AG20443 (cell line): ENCODE data around the gene GNB1L.

Experiments used
- DNase-seq: peaks from one replicate; pipeline ENCODE4 v3.0.0; 2012; ENCODE audit warnings: low spot score, mixed read lengths

The GNB1L gene

DNA sequence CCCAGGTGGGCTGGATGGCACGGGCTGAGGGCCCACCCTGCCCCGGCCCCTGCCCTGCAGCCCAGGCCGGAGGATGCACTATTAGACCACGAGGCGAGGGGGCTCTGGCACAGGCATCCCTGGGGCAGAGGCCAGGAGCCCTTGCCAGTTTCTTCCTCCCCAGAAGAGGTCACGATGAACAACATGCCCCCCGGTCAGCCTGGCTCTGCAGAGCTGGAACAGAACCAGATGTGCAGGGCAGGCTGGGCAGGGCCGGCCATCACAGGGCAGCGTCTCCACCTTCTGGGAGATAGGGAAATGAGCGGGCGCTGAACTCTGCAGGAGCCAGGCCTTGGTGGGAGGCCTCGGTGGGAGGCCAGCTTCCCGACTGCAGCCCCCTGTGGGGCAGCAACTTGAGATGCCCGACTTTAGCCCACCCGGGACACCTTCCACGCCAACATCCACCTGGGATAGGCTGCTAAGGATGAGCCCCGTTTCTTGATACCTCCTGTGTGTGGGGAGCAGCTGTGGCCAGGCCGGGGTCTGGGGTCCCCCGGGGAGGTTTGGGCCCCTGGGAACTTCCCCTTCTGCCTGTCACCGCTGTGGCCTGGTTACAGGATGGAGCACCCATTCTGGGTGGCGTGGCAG, 21.8 kb upstream of the GNB1L start:
- no peak for DNase-seq

DNA sequence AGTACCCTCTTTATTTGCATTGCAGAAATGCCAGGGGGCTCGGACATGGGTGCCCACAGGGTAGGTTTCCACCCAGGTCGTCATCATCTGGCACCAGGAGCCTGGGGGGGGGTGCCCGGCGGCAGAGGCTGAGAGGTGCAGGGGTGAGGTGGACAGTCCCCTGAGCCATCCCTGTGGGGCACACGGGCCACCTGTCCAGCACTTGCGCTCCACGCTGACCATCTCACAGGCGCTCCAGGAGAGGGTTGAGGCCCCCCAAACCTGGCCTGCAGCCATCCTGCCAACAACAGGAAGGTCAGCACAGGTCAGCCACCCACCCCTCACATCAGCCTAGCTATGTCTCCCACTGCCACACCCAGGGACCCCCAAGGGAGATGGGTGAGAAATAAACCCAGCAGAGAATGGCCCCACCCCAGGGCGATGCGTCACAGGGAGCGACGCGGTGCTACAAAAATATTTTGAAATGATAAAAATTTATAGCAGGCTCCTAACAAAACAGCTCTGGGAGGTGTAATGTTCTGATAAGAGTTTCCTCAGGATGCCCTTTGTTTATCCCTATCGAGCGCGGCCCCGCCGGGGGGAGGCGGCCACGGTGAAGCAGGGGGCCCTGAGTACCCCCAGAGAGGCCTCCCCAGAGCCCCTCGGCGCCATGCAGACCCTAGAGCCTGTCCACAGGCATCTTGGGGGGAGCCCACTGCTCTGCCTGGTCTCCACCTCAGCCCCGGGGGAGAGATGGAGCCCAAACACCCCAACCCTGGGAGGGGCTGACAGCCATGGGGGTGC, 21.0 kb upstream of the GNB1L start:
- DNase-seq, result no peak

DNA sequence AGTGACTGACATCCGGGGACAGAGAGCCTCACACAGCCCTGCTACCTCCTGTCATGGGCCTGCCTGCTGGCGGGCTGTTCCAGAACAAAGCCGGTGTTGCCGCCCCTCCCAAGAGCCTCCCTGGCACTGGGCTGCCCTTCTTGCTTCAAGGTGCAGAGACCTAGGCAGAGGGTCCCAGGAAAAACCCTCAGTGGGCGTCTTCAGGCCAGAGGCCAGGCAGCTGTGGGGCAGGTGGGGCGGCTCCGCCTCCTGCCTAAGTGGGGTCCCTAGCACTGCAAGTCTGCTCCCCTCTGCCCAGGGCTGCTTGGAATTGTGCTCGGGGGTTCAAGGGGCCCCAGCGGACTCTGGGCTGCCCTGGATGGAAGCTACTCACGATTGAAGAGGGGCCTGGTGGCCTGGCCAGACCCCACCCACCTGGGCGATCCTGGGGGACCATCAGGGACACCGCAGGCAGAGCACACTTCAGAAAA, 20.4 kb upstream of the GNB1L start:
- DNase-seq, result no peak

DNA sequence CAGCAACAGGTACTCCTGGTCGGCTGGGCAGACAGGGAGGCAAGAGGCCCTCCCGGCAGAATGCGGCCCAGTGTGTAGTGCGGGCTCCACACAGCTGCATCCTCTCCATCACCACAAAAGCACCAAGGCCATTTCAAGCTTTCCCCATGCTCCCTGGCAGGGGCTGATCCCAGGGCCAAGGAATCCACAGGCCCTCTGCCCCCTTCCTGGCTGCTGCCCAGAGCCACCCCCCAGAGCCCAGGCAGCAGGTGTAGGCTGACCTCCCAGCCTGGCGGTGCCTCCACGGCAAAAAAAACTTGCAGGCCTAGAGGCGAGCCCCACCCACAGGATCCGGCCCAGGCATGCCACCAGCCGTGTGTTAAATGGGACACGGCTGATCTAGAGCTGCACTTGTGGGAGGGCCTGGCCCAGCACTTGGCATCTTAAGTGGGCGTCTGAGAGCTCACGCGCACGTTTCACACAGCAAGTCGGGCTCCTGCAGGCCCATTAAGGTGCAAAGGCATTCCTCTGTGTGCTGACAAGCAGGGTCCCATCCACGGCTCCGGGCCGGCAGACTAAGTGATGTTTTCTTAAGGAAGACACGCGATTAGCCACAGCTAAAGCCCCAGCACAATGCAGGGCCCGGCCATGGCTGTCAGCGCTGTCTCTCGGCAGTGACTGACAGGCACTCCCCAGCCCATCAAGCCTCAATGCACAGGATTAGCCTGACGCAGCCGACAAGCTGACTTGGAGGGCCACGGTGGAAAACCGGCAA, 19.8 kb upstream of the GNB1L start:
- no peak for DNase-seq

DNA sequence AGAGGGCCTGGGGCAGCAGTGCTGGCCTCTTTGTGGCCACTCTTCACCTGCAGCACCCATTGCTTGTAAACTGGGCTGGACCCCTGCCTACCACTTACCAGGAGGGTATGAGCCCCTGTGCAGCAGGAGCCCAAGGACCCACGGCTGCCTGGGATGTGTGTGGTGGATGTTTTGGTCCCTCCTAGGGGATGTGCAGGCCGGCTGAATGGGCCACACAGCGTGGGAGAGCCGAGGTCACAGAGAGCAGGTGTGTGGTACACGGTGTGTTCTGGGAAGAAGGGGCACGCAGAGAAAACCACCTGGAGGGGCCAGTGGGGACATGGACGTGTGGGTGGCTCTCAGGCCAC, 19.3 kb upstream of the GNB1L start:
- no peak for DNase-seq

DNA sequence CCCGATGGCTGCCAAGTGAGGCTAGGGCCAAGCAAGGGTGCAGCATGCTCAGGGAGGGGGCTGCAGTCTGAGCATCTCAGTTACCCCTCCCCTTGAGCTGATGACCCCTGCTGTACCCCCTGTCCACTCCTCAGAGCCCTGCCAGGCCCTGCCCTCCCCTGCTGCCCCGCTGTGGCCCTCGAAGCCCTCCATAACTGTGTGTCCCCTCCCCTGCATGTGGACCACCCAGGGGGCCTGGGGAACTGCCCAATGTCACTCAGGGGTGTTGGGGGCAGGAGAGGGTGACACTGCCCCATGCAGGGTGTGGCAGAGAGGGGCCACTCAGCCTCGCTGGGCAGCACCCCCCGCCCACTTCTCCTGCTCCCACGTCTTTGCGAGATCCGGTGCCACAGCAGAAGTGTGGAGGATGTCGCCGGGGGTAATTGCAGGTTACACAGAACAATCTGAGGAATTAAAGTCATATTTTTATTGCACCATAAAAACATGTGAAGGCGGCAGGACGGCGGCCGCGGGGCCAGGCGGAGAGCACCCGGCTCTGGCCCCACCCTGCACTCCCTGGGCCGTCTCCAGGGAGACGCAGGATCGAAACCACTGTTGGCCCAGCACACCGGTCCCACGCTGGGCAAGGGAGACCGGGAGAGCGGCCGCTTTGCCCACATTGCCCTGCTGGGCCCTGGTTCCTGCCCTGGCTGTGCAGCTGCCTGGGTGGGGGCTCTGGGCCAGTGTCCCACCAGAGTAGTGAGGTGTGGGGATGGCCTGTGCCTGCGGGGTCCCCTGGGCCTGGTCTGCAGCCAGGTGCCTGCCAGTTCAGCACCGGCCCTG, 18.7 kb upstream of the GNB1L start:
- DNase-seq, result no peak

DNA sequence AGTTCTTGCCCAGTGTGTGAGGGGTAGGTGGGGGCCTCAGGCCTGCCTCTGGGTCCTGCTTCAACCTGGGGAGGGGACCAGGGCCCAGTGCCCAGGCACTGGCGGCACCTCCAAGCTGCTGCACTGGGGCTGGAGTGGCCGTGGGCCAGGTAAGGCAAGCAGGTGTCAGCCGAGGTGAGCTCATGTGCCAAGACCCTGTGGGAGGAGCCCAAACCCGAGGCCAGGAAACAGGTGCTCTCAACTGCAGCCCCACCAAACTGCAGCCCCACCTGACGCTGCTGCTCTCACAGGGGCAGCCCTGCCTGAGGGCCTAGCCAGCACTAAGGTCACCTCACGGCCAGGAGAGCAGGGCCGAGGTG, 18.1 kb upstream of the GNB1L start:
- no peak for DNase-seq

DNA sequence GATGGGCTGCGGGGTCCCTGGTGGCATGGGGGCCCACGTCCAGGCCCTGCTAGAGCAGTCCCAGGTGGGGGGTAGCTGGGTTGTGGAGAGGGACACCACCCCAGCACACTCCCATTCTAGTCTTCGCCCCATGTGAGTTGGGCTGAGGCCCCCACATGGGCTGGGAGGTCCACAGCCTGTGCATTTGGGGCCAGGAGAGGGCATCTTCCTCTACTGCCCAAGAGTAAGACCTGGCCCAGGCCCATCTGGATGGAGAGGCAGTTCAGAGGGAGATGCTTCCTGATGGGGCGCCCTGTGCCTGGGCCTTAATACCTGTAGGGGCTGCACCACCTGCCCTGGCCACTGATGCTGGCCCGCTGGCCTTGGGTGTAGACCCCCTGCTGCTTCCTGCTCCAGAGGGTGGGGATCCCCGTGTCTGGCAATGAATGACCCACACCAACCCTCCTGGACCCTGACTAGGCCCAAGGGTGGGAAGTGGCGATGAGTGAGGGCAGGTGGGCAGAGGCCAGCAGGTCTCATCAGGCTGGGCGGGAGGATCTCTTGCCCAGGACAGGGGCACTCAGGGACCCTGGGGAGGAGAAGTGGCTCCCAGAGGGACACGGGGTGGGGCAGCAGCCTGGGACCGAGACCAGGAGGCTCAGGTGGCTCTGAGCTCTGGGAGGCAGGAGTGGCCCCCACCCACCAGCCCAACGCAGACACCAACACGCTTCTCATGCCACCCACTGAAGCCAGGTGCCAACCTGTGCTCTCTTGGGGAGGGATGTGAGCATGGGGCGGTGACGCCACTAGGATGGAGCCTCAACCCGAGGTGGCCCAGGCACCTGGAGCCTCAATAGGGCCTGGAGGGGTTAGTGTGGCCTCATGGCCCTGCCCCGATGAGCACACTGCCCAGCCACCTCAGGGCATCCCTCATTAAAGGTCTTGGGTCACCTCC, 17.4 kb upstream of the GNB1L start:
- DNase-seq, result no peak

DNA sequence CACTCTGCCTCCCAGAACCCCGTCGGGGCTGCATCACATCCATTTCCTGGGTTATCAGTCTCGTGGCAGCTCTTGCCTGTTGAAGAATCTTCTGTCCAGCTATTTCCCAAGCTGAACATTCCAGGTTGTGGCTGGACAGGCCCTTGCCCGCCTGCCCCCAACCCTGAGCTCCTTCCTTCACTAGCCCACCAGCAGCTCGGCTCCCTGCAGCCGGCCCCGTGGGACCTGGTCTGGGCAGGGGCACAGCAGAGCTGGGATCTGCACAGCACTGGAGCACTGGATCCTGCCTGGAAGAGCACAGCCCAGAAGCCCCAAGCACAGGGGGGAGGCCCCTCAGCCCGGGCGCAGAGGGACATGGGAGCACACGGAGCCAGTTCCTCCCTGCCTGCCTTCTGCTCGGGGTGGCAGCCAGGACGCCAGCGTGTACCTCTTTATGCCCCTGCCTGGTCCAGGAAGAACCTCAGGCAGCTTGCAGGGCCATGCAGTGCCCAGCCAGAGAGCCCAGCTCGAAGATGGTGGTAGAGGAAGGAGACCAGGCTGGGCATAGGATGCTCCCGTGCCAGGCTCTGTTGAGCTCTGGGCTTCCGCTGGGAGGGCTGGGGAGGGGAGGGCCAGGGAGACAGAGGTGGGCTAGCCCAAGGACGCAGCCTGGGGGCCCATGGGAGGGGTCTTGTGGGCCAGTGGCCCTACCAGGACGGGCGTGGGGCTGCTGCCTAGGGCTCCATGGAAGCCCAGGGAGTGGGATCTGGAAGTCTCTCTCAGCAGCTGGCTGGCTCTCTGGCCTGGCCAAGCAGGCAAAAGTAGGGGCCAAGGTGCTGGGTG, 16.6 kb upstream of the GNB1L start:
- DNase-seq, result no peak

DNA sequence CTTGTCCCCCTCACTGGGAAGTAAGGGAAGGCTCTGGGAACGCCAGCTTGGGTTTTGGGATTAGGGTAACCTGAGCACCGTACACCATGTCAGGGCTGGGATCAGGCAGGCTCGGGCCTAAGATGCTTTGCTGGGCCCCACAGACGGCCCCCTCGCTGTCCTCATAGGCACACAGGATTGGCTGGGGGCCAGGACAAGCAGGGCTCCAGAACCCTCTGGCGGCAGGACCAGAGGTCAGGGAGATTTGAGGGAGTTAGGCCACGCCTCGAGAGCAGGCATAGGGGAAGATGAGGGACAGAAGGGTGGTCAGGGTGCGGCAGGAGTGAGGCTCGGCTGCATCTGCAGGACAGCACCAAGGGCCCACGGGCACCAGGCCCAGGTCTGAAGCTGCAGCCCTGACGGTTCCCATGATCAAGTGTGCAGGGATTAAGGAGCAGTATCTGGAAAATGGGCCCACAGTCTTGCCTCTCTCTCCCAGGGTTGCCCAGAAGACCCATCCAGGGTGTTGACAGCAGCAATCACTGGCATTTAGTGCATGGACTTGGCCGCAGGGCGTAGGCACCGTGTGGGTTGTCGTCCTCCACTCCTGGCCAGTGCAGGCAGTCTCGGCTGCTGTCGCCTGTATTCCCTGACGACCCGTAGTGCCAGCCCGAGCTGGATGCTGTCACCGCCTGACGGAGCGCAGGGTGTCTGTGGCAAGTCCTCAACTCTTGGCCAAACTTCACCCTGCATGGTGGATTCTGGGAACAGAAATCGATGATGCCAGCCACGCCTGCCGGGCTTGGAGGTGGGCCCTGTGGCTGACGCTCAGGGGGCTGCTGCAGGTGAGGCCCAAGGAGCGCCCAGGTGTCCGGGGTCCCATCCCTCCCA, 15.7 kb upstream of the GNB1L start:
- DNase-seq, result no peak

DNA sequence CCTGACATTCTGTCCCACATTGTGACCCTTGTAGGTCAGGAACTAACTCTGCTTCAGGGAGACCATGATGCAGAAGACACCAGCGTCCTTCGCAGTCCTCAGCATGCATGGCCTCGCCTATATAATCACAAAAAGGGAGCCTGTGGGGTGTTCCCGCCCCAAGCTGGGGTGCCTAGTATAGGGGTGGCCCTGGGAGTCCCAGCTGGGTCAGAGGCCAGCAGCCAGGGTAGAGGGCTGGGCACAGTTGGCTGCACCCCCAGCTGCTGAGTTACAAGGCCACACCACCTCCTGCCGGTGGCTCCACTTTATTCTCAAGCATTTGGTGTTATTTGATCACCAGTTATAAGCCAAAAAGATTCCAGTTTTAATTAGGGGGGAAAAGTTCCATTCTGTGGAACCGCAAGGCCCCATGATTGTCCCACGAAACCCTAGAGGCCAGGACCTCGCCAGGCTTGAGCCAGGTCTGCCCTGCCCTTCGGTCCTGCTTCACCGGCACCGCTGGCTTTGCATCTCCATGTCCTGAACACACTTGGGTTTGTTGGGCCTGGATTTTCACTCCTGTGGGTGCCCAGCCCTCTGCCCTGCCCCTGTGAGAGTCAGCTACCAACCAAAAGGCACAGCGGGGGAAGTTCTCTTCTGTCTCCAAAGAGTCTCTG, 15.0 kb upstream of the GNB1L start:
- no peak for DNase-seq

DNA sequence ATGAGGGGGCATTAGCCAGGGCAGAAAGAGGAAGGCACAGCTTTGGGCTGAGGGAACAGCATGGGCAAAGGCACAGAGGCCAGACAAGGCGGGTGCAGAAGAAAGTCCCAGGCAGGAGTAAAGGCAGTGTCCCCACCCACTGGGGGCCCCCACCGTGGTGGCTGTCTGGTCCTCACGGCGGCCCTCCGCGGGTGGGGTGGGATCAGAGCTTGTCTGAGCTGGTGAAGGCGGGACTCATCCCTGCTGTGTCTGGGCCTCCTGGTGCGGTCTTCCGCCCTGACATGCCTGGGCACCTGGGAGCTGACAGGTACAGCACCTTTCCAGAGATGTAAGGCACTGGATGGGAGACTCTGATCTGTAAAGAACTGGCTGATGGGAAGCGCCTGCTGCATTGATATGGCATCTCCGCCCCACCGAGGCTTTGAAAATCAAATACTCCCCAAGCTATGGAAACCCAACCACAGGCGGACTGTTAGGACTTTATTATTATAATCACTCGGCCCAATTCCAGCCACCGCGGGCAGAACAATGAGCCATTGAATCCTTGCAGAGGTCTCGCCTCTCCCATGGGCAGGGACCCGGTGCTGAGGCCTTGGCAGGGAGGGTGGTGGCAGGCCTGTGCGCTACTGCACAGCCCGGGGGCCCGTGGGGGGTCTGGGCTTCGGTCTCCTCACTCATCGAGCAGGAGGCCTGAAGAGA, 14.2 kb upstream of the GNB1L start:
- no peak for DNase-seq

DNA sequence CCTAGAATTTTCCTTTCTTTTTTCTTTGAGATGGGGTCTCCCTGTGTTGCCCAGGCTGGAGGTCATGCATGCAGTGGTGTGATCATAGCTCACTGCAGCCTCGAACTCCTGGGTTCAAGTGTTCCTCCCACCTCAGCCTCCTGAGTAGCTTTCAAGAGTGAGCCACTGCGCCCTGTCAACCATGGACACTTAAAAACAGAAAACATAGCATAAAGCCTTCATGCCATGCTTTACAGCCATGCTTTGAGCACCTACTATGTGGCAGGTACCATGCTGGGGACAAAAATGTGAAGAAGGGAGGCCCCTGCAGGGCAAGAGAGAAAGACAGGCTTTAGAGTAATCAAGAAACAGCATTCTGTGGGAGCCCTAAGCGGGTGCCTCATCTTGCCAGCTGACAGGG, 13.7 kb upstream of the GNB1L start:
- no peak for DNase-seq

DNA sequence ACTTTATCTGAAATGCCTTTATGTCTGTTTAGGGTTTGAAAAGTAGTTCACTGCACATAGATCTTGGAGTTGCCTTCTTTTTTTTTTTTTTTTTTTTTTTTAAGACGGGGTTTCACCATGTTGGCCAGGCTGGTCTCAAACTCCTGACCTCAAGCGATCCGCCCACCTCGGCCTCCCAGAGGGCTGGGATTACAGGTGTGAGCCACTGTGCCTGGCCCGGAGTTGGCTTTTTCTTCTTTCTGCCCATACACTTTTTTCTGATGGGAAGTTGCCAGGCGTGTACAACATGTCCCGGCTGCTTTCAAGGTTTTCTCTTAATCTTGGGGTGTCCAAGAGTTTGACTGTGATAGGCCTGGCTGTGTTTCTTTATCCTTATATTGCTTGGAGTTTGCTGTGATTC, 12.9 kb upstream of the GNB1L start:
- no peak for DNase-seq

DNA sequence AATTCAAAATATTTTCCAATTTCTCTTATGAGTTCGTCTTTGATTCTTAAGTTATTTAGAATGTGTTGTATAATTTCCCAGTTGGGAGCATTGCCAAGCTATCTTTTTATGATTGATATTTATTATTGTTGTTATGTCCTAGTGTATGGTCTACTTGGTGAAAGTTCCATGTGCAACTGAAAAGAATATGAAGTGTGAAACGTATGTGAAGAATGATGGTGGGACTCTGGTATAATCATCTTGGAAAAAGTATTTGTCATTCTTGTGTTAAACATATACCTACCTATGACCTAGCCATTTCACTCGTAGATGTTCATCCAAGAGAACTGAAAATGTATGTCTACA, 12.0 kb upstream of the GNB1L start:
- DNase-seq, result no peak

DNA sequence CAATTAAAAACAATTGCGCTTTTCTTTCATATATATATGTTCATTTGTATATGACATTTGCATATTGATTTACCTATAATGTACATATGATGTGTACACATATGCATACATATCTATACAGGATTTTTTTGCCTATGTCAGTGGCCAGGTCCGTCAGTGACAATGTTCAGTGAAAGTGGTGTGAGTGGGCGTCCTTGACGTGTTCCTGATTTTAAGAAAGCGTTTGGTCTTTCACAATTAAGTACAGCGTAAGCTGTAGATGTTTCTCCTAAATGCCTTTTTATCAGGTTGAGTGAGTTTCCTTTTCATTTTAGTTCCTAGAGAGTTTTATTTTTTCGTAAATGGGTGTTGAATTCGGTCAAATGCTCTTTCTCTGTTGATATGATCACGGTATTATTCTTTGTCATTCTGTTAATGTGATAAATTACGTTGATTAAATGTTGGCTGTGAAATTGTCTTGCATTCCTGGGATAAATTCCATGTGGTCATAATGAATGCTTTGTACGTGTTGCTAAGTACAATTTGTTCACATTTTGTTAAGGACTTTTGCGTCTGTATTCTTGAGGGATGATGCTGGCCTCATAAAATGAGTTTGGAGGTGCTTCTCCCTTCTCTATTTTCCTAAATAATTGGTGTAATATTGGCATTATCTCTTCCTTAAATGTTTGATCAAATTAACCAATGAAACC, 10.6 kb upstream of the GNB1L start:
- no peak for DNase-seq

DNA sequence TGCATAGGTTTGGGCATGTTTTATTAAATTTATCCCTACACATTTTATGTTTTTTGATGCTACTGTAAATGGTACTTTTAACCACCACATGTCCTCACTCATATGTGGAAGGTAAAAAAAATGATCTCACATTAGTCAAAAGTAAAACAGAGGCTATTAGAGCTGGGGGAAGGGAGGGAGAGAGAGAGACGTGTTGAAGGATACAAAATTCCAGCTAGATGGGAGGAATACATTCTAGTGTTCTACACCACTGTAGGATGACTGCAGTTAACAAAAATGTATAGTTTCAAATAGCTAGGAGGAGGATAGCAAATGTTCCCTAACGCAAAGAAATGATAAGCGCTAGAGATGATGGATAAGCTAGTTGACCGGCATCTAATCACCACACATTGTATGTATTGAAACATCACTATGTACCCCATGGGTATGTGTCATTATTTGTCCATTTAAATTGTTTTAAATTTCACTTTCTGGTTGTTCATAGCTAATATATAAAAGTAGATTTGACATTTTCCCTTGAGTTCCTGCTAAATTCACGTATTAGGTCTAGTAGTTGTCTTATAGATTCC, 9.9 kb upstream of the GNB1L start:
- no peak for DNase-seq
